WERI-Rb-1 (cell line): ENCODE data around the gene CEP85.

Experiments used
- DNase-seq: peaks from one replicate; pipeline ENCODE4 v3.0.0-alpha.2; 2020
- H3K27ac ChIP-seq: fragments of 250-450 bp; sonication (Bioruptor Pico); 2 replicates; pipeline ENCODE4 v1.5.1; 2020; ENCODE audit warnings: mild to moderate bottlenecking, moderate library complexity
- H3K27me3 ChIP-seq: fragments of 250-450 bp; sonication (Bioruptor Pico); 2 replicates; pipeline ENCODE4 v1.5.1; 2021; ENCODE audit warnings: mild to moderate bottlenecking, low read depth, moderate library complexity; ENCODE audit not compliant: insufficient read depth, severe bottlenecking
- H3K36me3 ChIP-seq: fragments of 250-450 bp; sonication (Bioruptor Pico); 2 replicates; pipeline ENCODE4 v1.5.1; 2020; ENCODE audit warnings: mild to moderate bottlenecking, moderate library complexity
- H3K4me3 ChIP-seq: 2 replicates; pipeline ENCODE4 v1.5.1; 2011; ENCODE audit warnings: low read depth, mild to moderate bottlenecking, control low read depth, low read length
- H3K9me3 ChIP-seq: fragments of 250-450 bp; sonication (Bioruptor Pico); 2 replicates; pipeline ENCODE4 v1.5.1; 2021; ENCODE audit warnings: mild to moderate bottlenecking, moderate library complexity; ENCODE audit not compliant: severe bottlenecking
- CTCF ChIP-seq: IDR thresholded peaks from 2 replicates; pipeline ENCODE4 v1.5.1; 2011; ENCODE audit warnings: low read depth, mild to moderate bottlenecking, control low read depth, inconsistent platforms, low read length

CEP85 gene

GRCh38 chr1:26277261-26277661 is 43.3 kb downstream of the CEP85 start:
- Histone ChIP-seq H3K27me3 (no peaks in the 10 kb centered on the region), H3K4me3 (no peak overlapping the region), H3K9me3 (no peaks in the 10 kb centered on the region), H3K27ac (peak overlapping the region; percentile 88), H3K36me3 (peaks cover 66% of the 10 kb centered on the region)
- TF ChIP-seq CTCF: no peak
- no peak for DNase-seq

- Histone ChIP-seq H3K9me3 (no peaks in the 10 kb centered on the region), H3K36me3 (peaks cover 64% of the 10 kb centered on the region), H3K4me3 (no peak overlapping the region), H3K27me3 (no peaks in the 10 kb centered on the region), H3K27ac (peak overlapping the region; percentile 88)
- TF ChIP-seq CTCF: no peak
- DNase-seq: peak; percentile 43
These were observed 43.7 kb downstream of the CEP85 start for GRCh38 chr1:26277719-26278118.

GRCh38 chr1:26278303-26278702 is 44.3 kb downstream of the CEP85 start:
- H3K9me3 ChIP-seq: no peaks in the 10 kb centered on the region
- DNase-seq: no peak
- no peak overlapping the region for H3K4me3 ChIP-seq
- TF ChIP-seq CTCF: no peak
- peaks cover 58% of the 10 kb centered on the region for H3K36me3 ChIP-seq
- H3K27me3 ChIP-seq: no peaks in the 10 kb centered on the region
- peak overlapping the region; percentile 88 for H3K27ac ChIP-seq

- Histone ChIP-seq H3K4me3 (peak overlapping the region; percentile 55), H3K36me3 (peaks cover 55% of the 10 kb centered on the region), H3K9me3 (no peaks in the 10 kb centered on the region), H3K27me3 (no peaks in the 10 kb centered on the region), H3K27ac (peak overlapping the region; percentile 88)
- TF ChIP-seq CTCF: no peak
- DNase-seq: peak; percentile 81
These were observed 44.9 kb downstream of the CEP85 start for GRCh38 chr1:26278724-26279455.

- H3K27me3 ChIP-seq: no peaks in the 10 kb centered on the region
- H3K27ac ChIP-seq: peak within 1 kb of the TSS; percentile 88
- TF ChIP-seq CTCF: peak; percentile 77
- peak; percentile 84 for DNase-seq
- peak within 1 kb of the TSS; percentile 55 for H3K4me3 ChIP-seq
- no peaks in the 10 kb centered on the region for H3K9me3 ChIP-seq
- H3K36me3 ChIP-seq: peaks cover 54% of the 10 kb centered on the region
These were observed 45.7 kb downstream of the CEP85 start, which contains the start of gene SH3BGRL3 for GRCh38 chr1:26279456-26280332. Gene SH3BGRL3 (plus strand): TSS chr1:26280086. CDS start chr1:26280156, 70 bp downstream.
